Glomerular visceral epithelial cell (primary cell): ENCODE results near the gene PIGO.
A peak's percentile ranks its signal among the peaks of the same experiment; 100 is the strongest.

Experiments used
- DNase-seq: peaks from one replicate; pipeline ENCODE4 v3.0.0-alpha.2; 2016; ENCODE audit errors: extremely low spot score

PIGO gene

DNA sequence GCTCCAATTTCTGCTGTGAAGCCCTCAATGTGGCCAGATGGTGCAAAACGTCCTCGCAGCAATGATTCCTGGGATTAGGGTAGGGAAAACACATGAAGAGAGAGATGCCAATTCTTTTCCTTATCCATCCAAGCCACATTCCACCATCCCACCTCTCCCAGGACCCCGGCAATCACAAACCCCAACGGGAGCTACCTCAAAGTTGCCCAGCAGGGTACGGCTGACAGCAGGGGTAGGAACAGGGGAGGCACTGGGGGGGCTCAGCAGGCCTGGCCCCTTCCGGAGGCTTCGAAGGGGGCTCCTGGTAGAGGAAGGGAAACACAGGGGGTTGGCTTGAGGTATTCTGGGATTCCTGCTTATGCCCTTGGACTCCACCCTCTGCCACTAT is 9.9 kb upstream of the PIGO start:
- no peak for DNase-seq

DNA sequence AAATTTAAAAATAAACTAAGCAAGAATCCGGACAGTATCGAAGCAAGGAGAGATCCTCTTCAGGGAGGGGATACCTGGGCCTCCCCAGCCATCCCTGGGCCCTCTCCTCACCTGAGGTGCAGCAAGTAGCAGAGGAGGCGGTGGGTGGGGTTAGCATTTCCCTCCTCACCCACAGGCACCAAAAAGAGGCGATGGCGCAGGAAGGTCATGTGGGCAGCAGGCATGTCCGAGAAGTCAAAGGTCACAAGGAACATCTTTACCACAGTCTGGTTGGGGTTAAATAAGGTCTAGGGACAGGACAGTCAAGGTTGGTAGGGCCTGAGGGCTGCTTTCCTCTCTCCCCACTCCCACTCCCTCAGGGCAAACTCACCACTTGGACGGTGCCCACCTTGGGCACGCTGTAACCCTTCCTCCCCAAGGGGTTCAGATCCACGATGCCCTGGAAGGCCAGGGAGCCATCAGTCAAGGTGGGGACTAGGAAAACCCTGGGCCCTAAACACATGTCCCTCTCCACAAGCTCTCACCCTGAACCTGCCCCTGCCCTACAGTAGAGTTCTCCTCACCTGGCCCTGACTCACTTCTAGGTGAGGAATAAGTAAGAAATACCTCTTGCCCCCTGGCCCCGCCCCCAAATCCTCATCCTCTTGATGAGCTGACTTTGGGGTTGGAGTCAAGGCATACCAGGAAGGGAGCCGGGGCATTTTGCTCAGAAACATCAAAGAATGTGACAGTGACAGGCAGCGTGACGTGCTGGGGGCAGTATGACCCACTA is 9.4 kb upstream of the PIGO start:
- no peak for DNase-seq

DNA sequence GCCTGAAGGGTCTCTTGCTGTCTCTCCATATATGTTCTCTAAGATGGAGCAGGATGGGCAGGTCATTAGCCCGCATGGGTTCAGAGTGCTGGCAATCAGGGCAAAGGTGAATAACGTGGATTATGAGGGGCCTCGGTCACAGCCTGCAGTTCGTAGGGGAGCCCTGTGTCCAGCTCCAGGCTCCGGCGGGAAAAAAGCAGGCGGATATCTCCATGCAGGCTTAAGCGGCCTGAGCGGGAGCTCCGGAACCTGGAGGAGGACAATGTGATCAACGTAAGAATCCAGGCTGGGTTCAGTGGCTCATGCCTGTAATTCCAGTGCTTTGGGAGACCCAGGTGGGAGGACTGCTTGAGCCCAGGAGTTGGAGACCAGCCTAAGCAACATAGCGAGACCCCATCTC is 8.7 kb upstream of the PIGO start:
- DNase-seq, result no peak

DNA sequence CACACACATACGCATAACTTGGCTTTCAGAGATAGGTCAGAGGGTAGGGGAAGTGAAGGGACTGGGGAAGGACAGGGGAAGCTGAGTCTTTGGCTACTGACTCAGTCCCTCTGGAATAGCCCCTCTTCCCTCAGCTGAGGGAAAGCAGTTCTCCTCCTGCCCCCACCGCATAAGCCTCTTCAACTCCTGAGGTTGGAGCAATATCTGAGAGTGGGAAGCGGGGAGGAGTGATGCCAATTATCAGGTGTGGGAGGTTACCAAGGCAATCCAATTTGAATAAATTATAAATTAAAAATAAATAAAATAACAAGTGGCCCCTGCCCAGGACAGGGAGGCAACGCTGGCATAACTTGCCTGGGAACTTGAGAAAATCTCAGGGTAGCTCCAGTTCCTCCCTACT is 8.2 kb upstream of the PIGO start:
- DNase-seq, result no peak

DNA sequence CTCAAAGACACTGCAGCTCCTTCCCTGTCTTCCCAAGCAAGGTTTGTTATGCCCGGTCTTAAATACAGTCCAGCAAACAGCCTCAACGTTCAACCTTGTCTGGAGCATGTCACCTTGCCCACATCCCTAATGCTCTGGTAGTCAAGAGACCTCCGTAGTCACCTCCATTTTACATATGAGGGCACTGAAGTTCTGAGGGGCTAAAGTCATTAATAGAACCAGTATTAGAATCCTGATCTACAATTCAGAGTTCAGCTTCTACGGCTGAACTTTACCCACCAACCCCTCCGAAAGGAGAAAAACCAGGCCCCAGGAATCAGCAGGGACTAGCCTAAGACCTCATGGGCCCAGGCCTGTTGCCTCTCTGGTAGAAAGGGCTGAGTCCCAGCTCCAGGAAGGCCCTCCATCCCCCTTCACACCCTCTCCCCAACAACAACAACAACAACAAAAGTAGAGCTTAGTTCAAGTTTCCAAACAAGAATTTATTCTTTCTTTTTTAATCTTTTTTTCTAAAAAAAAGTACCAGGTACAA is 7.3 kb upstream of the PIGO start:
- no peak for DNase-seq

GRCh38 chr9:35102769-35103659 is 6.6 kb upstream of the PIGO start, which contains the start of gene STOML2:
Gene STOML2, minus strand, starts transcription at chr9:35103131. Its CDS starts 37 bp downstream, at chr9:35103094.
- DNase-seq, result peak; percentile 96

DNA sequence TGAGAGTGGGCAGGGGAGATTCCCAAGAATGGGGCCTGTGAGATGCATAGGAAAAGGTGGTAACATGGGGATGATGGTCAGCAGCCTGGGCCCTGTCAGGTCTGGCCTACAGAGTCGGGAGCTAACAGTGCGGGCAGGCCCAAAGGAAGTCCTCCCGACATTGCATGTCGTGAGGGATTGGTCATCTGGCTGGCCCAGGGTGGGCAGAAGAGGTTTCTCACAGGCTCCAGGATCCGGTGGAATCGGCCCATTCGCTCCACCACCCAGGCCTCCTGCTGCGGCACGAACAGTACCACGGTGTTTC is 6.0 kb upstream of the PIGO start:
- DNase-seq, result peak; percentile 13

DNA sequence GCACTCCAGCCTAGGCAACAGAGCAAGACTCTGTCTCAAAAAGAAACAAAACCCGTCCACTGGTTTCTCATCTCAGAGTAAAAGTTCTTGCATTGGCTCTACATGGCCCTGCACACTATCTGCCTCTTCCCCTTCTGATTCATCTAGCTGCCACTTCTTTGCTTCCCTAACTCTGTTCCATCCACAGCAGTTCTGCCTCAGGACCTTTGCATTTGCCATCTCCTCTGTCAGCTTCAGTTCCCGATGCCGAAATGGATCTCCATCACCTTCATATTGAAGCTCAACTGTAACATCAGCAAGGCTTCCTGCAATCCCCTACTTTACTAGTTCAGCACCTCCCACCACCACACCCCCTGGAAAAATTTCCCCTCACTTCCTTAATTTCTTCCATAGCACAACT is 1.2 kb upstream of the PIGO start:
- no peak for DNase-seq

DNA sequence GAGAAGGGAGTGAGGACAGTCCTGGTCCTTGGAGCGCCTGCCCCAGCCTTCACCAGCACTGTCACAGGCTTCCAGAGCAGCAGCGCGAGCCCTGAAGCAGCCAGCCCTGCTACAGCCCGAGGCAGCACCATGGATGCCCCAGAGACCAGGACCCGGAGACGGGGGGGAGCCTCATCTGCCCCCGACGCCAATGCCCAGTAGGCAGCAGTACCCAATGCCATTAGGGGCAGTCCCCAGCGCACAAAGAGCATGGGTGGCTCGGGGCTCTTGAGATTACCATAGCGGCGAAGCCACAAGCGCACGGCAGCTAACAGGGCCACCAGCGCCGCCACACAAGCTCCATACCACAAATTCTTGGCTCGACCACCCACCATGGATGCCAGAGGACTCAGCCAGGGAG is 4.9 kb downstream of the PIGO start:
- DNase-seq, result no peak

DNA sequence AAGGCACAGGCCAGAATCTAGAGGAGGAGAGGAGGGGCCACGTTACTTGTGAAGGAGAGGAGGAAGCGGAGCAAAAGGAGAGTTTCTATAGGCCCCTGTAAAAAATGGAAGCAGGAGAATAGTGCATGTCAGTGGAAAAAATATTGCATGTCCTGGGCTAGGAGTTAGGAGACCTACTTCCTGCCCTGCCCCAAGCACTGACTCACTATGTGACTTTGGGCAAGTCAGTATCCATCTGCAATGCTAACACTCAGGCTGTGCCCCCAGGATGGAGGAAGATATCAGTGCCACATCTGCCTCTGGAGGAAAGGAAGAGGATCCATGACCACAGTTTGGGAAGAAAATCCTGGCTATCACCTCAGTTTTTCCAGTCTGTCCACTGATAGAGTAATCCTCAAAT is 7.0 kb downstream of the PIGO start:
- no peak for DNase-seq

- DNase-seq, result no peak
Observed at GRCh38 chr9:35085078-35085477, 11.3 kb downstream of the PIGO start.

- DNase-seq, result peak; percentile 90
Observed at GRCh38 chr9:35079426-35080341, 16.7 kb downstream of the PIGO start, which contains the start of gene FANCG. Gene FANCG, minus strand, starts transcription at chr9:35079942. Its CDS starts 418 bp downstream, at chr9:35079524.

GRCh38 chr9:35079041-35079425 is 17.4 kb downstream of the PIGO start:
- no peak for DNase-seq

DNA sequence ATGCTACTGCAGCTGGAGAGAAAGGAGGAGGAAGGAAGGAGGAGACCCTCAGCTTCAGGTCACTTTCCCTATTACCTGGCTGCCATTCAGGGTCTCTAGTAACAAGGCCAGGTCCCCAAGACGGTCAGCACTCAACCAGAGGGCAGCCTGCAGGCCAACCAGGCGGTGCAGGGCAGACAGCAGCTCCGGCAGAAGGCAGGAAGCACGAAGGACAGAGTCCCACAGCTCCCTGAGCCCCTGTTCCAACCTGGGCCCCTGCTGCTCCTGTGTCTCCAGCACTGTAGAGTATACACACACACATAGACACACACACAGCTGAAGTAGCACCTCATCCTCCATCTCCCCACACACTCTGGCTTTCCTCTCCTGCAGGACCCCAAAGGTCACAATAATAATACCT is 18.3 kb downstream of the PIGO start:
- DNase-seq, result no peak

DNA sequence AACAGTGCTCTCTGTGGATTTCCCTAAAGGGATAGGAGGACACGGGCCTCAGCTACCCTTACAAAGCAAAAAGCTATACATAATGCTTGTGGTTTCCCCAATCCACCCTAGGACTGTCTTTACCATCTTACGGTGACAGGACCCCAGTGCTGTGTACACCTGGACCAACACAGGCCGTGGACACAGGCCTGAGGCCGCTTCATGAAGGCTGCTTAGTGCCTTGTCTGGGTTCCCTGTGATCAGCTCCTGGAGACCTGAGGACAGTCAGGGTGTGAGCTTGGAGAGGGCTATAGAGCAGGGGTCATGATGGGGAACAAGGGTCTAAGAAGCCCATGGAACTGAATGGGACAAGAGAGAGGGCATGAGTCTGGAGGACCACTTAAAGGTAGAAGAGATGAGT is 19.5 kb downstream of the PIGO start:
- no peak for DNase-seq

DNA sequence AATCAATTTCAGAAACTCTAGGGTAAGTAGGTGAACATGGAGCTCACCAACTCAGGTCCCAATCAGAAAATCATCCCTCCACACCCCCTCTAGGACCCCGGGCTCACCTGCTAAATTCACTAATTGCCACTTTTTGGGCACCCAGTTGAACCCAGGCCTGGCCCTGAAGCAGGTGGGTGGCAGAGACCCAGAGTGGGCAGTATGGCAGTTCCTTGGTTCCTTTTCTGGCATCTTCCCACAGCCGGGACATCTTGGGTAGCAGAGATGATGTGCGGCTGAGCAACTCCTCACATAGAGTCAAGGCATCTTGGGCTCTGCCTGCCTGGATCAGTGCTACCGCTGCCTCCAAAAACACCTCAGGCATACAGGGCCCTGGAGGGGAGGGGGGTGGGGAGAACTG is 21.0 kb downstream of the PIGO start:
- DNase-seq, result no peak

- no peak for DNase-seq
Observed at GRCh38 chr9:35074791-35075190, 21.6 kb downstream of the PIGO start.

GRCh38 chr9:35074141-35074540 is 22.2 kb downstream of the PIGO start:
- DNase-seq, result no peak

- no peak for DNase-seq
Observed at GRCh38 chr9:35073279-35073612, 23.1 kb downstream of the PIGO start.

DNA sequence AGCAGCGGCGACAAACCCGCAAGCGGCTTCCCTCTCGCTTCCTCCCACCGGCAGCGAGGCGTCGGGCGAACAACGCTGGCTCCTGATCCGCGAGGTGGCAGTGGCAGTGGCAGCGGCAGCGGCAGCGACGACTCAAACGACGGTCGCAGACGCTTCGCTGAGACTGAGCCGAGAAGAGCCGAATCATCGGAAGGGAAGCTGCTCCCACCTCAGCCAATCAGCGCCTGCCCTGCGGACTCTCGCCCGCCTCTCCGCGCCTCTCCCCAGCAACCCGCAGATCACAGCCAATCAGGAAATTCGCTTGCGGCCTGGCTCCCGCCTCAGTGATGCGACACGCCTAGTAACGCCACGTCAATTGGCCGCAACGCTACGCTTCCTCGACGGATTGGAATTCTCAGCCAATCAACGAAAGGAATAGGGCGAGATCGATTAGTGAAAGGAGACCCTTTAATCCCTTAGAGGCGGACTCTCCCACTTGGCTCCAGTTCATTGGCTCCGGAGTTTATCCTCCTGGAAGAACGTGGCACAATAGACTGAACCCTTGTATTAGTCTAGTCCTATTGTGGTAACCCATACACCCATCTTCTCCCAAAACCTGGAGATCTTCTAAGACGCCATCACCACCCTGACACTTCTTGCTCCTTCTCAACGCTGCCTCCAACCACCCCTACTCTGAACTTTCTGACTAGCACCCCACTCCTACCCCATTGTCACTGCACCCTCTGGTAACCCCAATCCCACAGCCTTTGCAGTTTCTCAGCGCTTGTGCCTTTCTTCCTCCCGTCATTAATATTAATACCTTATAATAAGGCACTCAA is 23.7 kb downstream of the PIGO start, which contains the start of gene VCP:
Gene VCP (minus strand): TSS at position 165 of the 818 bp plus-strand sequence. CDS start 272 bp downstream, outside the sequence.
- peak; percentile 99 for DNase-seq
